ENCODE results near the gene COP1. TPM values are rescaled to one million over a fixed set of nuclear protein-coding genes. Genes with fewer than 3 reads are reported as not detected.

Gene COP1
- total RNA-seq, 4 donors from 2014 or later = 81.1 to 82.6 (median 81.5) TPM

DNA sequence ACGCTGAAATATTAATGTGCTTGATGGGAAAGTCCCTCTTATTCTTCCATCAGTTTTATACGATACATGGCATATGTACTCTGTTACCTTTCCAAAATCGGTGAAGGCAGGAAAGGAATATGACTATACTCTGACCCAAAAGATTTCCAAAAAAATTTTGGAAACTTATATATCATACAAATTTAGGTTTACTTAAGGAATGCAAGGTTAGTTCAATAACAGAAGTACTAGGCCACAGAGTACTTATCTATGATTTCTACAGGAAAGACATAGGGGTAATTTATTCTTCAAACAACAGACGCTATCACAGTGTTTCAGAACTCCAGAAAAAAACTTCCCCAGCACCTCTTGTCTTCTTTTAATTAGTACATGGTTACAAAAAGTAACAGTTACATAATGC lies 84.8 kb downstream of the COP1 start:
- no peak for TF ChIP-seq CTCF (IDR thresholded peaks at IDR 0.05; ENCODE audit: low read depth)

DNA sequence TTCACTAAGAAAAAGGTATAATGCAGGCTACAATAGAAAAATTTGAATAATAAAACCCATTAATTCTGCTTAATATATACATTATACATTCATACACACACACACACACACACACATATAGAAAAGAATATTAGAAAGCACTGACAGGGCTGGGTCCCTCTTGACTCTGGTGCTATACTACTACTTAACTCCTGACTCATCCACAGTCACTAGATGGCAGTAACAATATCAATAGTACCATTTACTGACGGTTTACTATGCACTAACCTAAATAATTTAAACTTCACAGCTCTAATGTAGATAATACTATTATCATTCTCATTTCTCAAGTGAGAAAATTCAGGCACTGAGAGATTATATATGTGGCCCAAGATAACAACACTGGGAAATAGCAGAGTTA lies 87.5 kb downstream of the COP1 start:
- TF ChIP-seq CTCF (IDR thresholded peaks at IDR 0.05; ENCODE audit: low read depth) = no peak

DNA sequence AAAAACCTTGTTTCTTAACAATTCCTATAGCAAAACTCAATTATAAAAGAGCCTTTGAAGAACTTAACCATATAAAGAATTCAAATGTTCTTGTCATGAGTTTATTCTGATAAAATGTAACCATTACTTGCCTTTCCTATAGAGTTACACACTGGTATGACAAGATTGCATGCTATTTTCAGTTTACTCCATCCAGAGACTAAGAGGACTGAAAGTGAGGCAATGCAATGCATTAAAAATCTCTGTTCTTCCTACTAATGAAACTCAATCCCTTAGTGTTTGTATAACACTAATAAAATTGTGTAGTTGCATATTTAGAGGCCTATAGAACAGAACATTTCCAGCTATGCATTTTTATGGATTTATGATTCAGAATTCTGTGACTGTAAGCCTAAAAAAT lies 88.1 kb downstream of the COP1 start:
- no peak for TF ChIP-seq CTCF (IDR thresholded peaks at IDR 0.05; ENCODE audit: low read depth)

DNA sequence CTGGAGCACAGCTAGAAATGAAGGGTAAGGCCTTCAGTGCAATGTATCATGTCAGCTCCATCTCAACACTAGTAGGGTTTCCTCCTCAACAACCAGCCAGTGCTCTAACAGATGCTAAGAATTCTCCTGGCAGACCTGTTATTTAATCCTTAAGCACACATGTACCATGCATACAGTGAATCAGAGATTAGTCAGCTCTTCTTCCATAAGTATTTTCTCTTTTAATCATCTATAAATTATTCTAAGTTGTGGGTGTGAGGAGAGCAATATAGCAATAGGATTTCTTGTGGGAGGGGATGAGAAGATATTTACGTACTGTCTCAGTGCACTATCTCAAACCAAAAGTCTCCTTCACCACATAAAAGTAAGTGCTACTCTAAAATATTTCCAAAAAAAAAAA lies 95.3 kb downstream of the COP1 start:
- no peak for TF ChIP-seq CTCF (IDR thresholded peaks at IDR 0.05; ENCODE audit: low read depth)

- no peak for TF ChIP-seq CTCF (IDR thresholded peaks at IDR 0.05; ENCODE audit: low read depth)
These were observed 96.9 kb downstream of the COP1 start for GRCh38 chr1:176110203-176110602.

GRCh38 chr1:176102768-176103350 lies 104.2 kb downstream of the COP1 start:
- TF ChIP-seq CTCF (IDR thresholded peaks at IDR 0.05; ENCODE audit: low read depth) = no peak

DNA sequence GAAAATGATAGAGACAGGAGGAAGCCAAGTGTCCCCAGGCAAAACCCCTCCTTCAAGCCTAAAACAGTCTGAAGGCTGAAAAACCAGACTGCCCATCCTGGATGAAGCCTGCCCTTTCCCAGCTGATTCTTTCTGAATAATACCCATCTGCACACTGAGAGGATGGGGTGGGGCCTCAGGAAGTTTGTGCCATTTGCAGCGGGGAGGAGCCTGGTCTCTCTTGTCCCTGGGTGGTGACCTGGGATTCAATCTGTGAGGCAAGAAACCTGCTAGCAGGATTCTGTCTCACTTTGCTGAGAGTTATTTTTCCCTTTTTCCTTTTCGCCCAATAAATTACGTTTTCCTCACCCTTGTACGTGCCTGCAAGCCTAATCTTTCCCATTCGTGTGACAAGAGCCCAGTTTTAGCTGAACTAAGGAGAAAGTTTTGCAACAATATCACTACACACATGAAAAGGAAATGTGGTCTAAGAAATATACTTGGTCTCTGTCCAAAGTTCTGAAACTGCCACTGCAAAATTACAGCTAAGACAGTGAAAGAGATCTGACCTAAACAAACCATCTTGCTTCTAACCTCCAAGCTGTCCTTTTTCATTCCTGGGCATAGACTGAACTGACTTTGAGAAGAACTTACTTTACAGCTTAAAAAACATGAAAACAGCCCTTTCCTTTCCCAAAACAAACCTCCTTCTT lies 105.0 kb downstream of the COP1 start:
- no peak for TF ChIP-seq CTCF (IDR thresholded peaks at IDR 0.05; ENCODE audit: low read depth)

All from subcutaneous adipose tissue (tissue), 4 donors.